Panc1 (cell line): ENCODE measurements around the gene CYB5RL. TPM values are rescaled to one million over a fixed set of nuclear protein-coding genes. Genes with fewer than 3 reads are reported as not detected.
"Not testable (repeated sequence)": the region's sequence is repeated elsewhere in the genome, so short reads cannot be mapped to it uniquely, and the experiment has no call there.

Source experiments
- ATAC-seq: fragments of 200-7000 bp; cut with Tn5 transposase; 2 replicates; pipeline ENCODE4 v1.9.1; 2020; ENCODE audit warnings: mild to moderate bottlenecking, moderate library complexity
- BruUV-seq: library from RNA; stranded (reverse); fragments of 400-500 nt; replicated peaks from 2 replicates; lab custom pipeline; 2021; lab: Mats Ljungman, UMichigan
- CTCF ChIA-PET: fragments of 300-600 bp; sonication (Branson Sonifier 250); formaldehyde crosslinking; loops from one replicate; lab custom pipeline; 2022; ENCODE audit warnings: antibody characterized with exemption; lab: Charles Lee
- POLR2A ChIA-PET: fragments of 300-600 bp; sonication (Branson Sonifier 250); formaldehyde crosslinking; loops from one replicate; lab custom pipeline; 2022; ENCODE audit warnings: antibody characterized with exemption; lab: Charles Lee
- DNase-seq: peaks from one replicate; pipeline ENCODE4 v3.0.0-alpha.2; 2010; ENCODE audit warnings: low read depth, low spot score
- H3K27ac ChIP-seq: 2 replicates; pipeline ENCODE4 v1.5.1; 2011; ENCODE audit warnings: mild to moderate bottlenecking, low read length, inconsistent platforms
- H3K27me3 ChIP-seq: fragments of 200-500 bp; sonication (Bioruptor generic); 2 replicates; pipeline ENCODE4 v1.6.0; 2014; ENCODE audit warnings: low read length, inconsistent platforms; ENCODE audit not compliant: control insufficient read depth, insufficient read depth
- H3K36me3 ChIP-seq: fragments of 200-500 bp; sonication (Bioruptor generic); 2 replicates; pipeline ENCODE4 v1.5.1; 2014; ENCODE audit warnings: inconsistent platforms, mild to moderate bottlenecking, low read length, moderate library complexity; ENCODE audit not compliant: control insufficient read depth, insufficient read depth
- H3K4me1 ChIP-seq: 2 replicates; pipeline ENCODE4 v1.5.1; 2011; ENCODE audit warnings: inconsistent platforms, mild to moderate bottlenecking, low read length, moderate library complexity; ENCODE audit not compliant: control insufficient read depth, insufficient read depth
- H3K4me3 ChIP-seq, 2 experiments: 2 replicates each; pipeline ENCODE4 v1.5.1; 2011 to 2012; ENCODE audit warnings: low read depth in 2 of 2, low read length in 2 of 2, mild to moderate bottlenecking in 2 of 2, inconsistent platforms in 1 of 2, moderate library complexity in 1 of 2
- H3K9me3 ChIP-seq: fragments of 200-500 bp; sonication (Bioruptor generic); 2 replicates; pipeline ENCODE4 v1.5.1; 2014; ENCODE audit warnings: low read depth, mild to moderate bottlenecking, inconsistent platforms, low read length, moderate library complexity; ENCODE audit not compliant: control insufficient read depth, insufficient read depth
- CTCF ChIP-seq: fragments of 450-650 bp; IDR thresholded peaks from 2 replicates; pipeline ENCODE4 v1.5.1; 2017; ENCODE audit warnings: mild to moderate bottlenecking
- POLR2AphosphoS5 ChIP-seq: IDR thresholded peaks from 2 replicates; pipeline ENCODE4 v1.6.1; 2012; ENCODE audit warnings: mild to moderate bottlenecking, low read depth, low read length, moderate library complexity
- REST ChIP-seq, 2 experiments: IDR thresholded peaks; 2 replicates each; pipeline ENCODE4 v1.6.1; 2011 to 2012; ENCODE audit warnings: low read depth in 2 of 2, control low read depth in 1 of 2, low read length in 1 of 2, mild to moderate bottlenecking in 1 of 2, moderate library complexity in 1 of 2; ENCODE audit not compliant: insufficient read depth in 1 of 2
- SIN3A ChIP-seq: IDR thresholded peaks from 2 replicates; pipeline ENCODE4 v1.6.1; 2012; ENCODE audit warnings: low read depth, mild to moderate bottlenecking, low read length, moderate library complexity, borderline replicate concordance; ENCODE audit not compliant: insufficient read depth
- TCF7L2 ChIP-seq: IDR thresholded peaks from 2 replicates; pipeline ENCODE4 v1.6.1; 2011; ENCODE audit warnings: mild to moderate bottlenecking, low read depth, low read length, inconsistent platforms
- in situ Hi-C: cut with HindIII; loops from 2 replicates; pipeline ENCODE4 v1.10.0; 2016; ENCODE audit warnings: low sequenced_read_pairs, low pct_unique_long_range_greater_than_20kb
- intact Hi-C: fragments of 100-400 bp; cut with micrococcal nuclease; formaldehyde crosslinking; loops from one replicate; pipeline ENCODE4 v1.10.0; 2022; ENCODE audit not compliant: unreplicated experiment
- total RNA-seq: library from RNA; stranded (reverse); gene quantifications from one replicate; pipeline ENCODE4 v1.2.1, GENCODE V29; 2021; ENCODE audit not compliant: unreplicated experiment

Gene CYB5RL
- total RNA-seq, 1 experiment from 2014 or later: 19.4 TPM

- ChIA-PET POLR2A (interaction anchor here (0.7 kb wide), 1 partner anchor 166 kb away, joined by 4 read pairs; no protein-coding TSS in a partner anchor), CTCF (no interaction called here)
- Histone ChIP-seq H3K9me3 (no peaks in the 10 kb centered on the region), H3K36me3 (no peaks in the 10 kb centered on the region), H3K27me3 (no peaks in the 10 kb centered on the region), H3K4me1 (no peaks in the 10 kb centered on the region), H3K4me3 (no peak overlapping the region), H3K27ac (no peak overlapping the region)
- BruUV-seq: no TSS peak
- no peak for ATAC-seq
- in situ Hi-C loops (no loop called here), intact Hi-C loops (no loop called here)
- TF ChIP-seq POLR2AphosphoS5 (no peak), SIN3A (no peak), REST (IDR thresholded peaks at IDR 0.05; ENCODE audit: insufficient read depth in 1 of 2, low read depth in 2 of 2, low read length in 1 of 2) (no peak)
- no peak for DNase-seq
These were observed 34.5 kb upstream of the CYB5RL start for GRCh38 chr1:54234284-54234683.

DNA sequence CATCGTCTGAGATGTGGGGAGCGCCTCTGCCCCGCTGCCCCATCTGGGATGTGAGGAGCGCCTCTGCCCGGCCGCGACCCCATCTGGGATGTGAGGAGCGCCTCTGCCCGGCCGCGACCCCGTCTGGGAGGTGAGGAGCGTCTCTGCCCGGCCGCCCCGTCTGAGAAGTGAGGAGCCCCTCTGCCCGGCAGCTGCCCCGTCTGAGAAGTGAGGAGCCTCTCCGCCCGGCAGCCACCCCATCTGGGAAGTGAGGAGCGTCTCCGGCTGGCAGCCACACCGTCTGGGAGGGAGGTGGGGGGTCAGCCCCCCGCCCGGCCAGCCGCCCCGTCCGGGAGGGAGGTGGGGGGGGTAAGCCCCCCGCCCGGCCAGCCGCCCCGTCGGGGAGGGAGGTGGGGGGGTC, 33.4 kb upstream of the CYB5RL start:
- H3K4me1 ChIP-seq, CTCF ChIA-PET, intact Hi-C loops, H3K27ac ChIP-seq, in situ Hi-C loops, POLR2A ChIA-PET, H3K27me3 ChIP-seq, H3K4me3 ChIP-seq, H3K9me3 ChIP-seq, DNase-seq, ATAC-seq, BruUV-seq, H3K36me3 ChIP-seq: not testable (repeated sequence)

DNA sequence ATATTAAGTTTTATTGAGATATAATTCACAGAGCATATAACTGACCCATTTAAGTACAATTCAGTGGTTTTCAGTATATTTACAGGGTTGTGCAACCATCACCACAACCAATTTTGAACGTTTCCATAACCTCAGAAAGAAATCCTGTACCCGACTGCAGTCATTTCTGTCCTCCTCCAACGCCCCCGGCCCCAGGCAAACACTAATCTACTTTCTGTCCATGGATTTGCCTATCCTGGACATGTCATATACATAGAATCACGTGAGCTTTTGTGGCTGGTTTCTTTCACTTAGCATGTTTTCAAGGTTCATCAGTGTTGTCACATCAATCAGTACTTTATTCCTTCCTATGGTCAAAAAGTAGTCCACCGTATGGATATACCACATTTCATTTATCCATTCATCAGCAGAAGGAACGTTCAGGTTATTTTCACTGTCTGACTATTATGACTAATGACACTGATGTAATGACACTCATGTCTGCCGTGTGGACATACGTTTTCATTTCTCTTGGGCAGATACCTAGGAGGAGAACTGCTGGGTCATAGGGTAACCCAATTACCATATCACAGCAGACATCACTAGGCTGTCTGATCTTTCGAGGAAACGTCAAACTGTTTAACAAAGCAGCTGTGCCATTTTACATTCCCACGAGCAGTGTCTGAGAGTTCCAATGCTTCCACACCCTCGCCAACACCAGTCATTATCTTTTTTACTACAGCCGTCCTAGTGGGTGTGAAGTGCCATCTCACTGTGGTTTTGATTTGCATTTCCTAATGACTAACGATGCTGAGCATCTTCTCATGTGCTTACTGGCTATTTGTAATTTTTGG, 30.9 kb upstream of the CYB5RL start:
- ChIA-PET POLR2A (no interaction called here), CTCF (no interaction called here)
- DNase-seq: no peak
- no peak overlapping the region for H3K27ac ChIP-seq
- H3K27me3 ChIP-seq: no peaks in the 10 kb centered on the region
- ATAC-seq: no peak
- no peaks in the 10 kb centered on the region for H3K4me1 ChIP-seq
- intact Hi-C loops: no loop called here
- H3K36me3 ChIP-seq: no peaks in the 10 kb centered on the region
- in situ Hi-C loops: no loop called here
- TF ChIP-seq TCF7L2 (no peak), REST (IDR thresholded peaks at IDR 0.05; ENCODE audit: insufficient read depth in 1 of 2, low read depth in 2 of 2, low read length in 1 of 2) (no peak), CTCF (no peak), SIN3A (no peak), POLR2AphosphoS5 (no peak)
- TSS peak; percentile 48 for BruUV-seq
- no peaks in the 10 kb centered on the region for H3K9me3 ChIP-seq
- no peak overlapping the region for H3K4me3 ChIP-seq
